Hematopoietic multipotent progenitor cell treated with erythropoietin and hydrocortisone succinate and interleukin-3 and kit ligand, for 15 days (in vitro differentiated cells): Measurements from ENCODE around the gene PEX13.

Source experiments
- DNase-seq: peaks from one replicate; pipeline ENCODE4 v3.0.0-alpha.2; 2015; ENCODE audit warnings: low spot score

Gene PEX13

GRCh38 chr2:61065714-61066709, 48.5 kb downstream of the PEX13 start, which contains the start of gene SANBR:
Gene SANBR, plus strand, starts transcription at chr2:61065871. Its CDS starts 4,480 bp downstream, at chr2:61070351.
- DNase-seq = peak; percentile 88

- DNase-seq = no peak
These were observed 56.6 kb downstream of the PEX13 start for GRCh38 chr2:61074100-61074499.

GRCh38 chr2:61085883-61086282, 68.4 kb downstream of the PEX13 start:
- DNase-seq = no peak

- DNase-seq = no peak
These were observed 72.3 kb downstream of the PEX13 start for GRCh38 chr2:61089797-61090196.

- no peak for DNase-seq
These were observed 72.9 kb downstream of the PEX13 start for GRCh38 chr2:61090386-61090921.

GRCh38 chr2:61091485-61091884, 74.0 kb downstream of the PEX13 start:
- DNase-seq = no peak

- DNase-seq = no peak
These were observed 78.9 kb downstream of the PEX13 start for GRCh38 chr2:61096438-61096837.

GRCh38 chr2:61100801-61101200, 83.3 kb downstream of the PEX13 start:
- no peak for DNase-seq
